Measurements from ENCODE around the gene MAP2K2.
A peak's percentile ranks its signal among the peaks of the same experiment; 100 is the strongest.

The MAP2K2 gene

GRCh38 chr19:4052993-4053422 lies 70.9 kb downstream of the MAP2K2 start:
- TF ChIP-seq CTCF (IDR thresholded peaks at IDR 0.05; ENCODE audit: low read depth, low read length) (no peak), MYC (IDR thresholded peaks at IDR 0.05; ENCODE audit: low read depth, low read length) (no peak), MAX (IDR thresholded peaks at IDR 0.05; ENCODE audit: low read depth, low read length) (no peak), POLR2A (IDR thresholded peaks at IDR 0.05; ENCODE audit: extremely low read depth, insufficient read length) (no peak)
- no peak for DNase-seq (ENCODE audit: low read depth)
- H3K4me3 ChIP-seq (ENCODE audit: low read depth, low read length): no peak overlapping the region

GRCh38 chr19:4052114-4052992 lies 71.6 kb downstream of the MAP2K2 start:
- TF ChIP-seq CTCF (IDR thresholded peaks at IDR 0.05; ENCODE audit: low read depth, low read length): no peak
- TF ChIP-seq POLR2A (IDR thresholded peaks at IDR 0.05; ENCODE audit: extremely low read depth, insufficient read length): no peak
- no peak for TF ChIP-seq MAX (IDR thresholded peaks at IDR 0.05; ENCODE audit: low read depth, low read length)
- no peak for TF ChIP-seq MYC (IDR thresholded peaks at IDR 0.05; ENCODE audit: low read depth, low read length)
- H3K4me3 ChIP-seq (ENCODE audit: low read depth, low read length): no peak overlapping the region
- DNase-seq (ENCODE audit: low read depth): peak; percentile 73

- no peak overlapping the region for H3K4me3 ChIP-seq (ENCODE audit: low read depth, low read length)
- TF ChIP-seq CTCF (IDR thresholded peaks at IDR 0.05; ENCODE audit: low read depth, low read length) (no peak), MYC (IDR thresholded peaks at IDR 0.05; ENCODE audit: low read depth, low read length) (0 out of 2 replicates have a peak, but pooled peaks have one; percentile 13)
- DNase-seq (ENCODE audit: low read depth): peak; percentile 91
Measured at GRCh38 chr19:4051175-4052101, 72.5 kb downstream of the MAP2K2 start.

GRCh38 chr19:4049432-4049831 lies 74.5 kb downstream of the MAP2K2 start:
- no peak overlapping the region for H3K4me3 ChIP-seq (ENCODE audit: low read depth, low read length)
- TF ChIP-seq POLR2A (IDR thresholded peaks at IDR 0.05; ENCODE audit: extremely low read depth, insufficient read length) (no peak), CTCF (IDR thresholded peaks at IDR 0.05; ENCODE audit: low read depth, low read length) (no peak), MYC (IDR thresholded peaks at IDR 0.05; ENCODE audit: low read depth, low read length) (no peak)
- DNase-seq (ENCODE audit: low read depth): no peak

GRCh38 chr19:4046946-4047683 lies 76.8 kb downstream of the MAP2K2 start:
- no peak for DNase-seq (ENCODE audit: low read depth)
- no peak overlapping the region for H3K4me3 ChIP-seq (ENCODE audit: low read depth, low read length)
- TF ChIP-seq MAX (IDR thresholded peaks at IDR 0.05; ENCODE audit: low read depth, low read length): no peak
- TF ChIP-seq MYC (IDR thresholded peaks at IDR 0.05; ENCODE audit: low read depth, low read length): no peak
- no peak for TF ChIP-seq POLR2A (IDR thresholded peaks at IDR 0.05; ENCODE audit: extremely low read depth, insufficient read length)
- no peak for TF ChIP-seq CTCF (IDR thresholded peaks at IDR 0.05; ENCODE audit: low read depth, low read length)

Measured in NB4 (cell line).